HepG2 (cell line): ENCODE data around the gene TOP3B.

Experiments
- BHLHE40 ChIP-seq: IDR thresholded peaks from 2 replicates; pipeline ENCODE4 v1.6.1; 2011; ENCODE audit warnings: low read length, improper control_type of control experiment
- MAFK ChIP-seq, 2 experiments: IDR thresholded peaks in 1 of 2; conservative IDR thresholded peaks in 1 of 2; 2 replicates each; pipeline ENCODE4 v1.6.1; 2011; ENCODE audit warnings: improper control_type of control experiment in 2 of 2, low read length in 2 of 2
- PAF1 ChIP-seq: IDR thresholded peaks from 2 replicates; pipeline ENCODE4 v1.6.1; 2016; ENCODE audit warnings: missing genetic modification reagents, missing compliant biosample characterization
- SAFB2 ChIP-seq: sonication (generic); formaldehyde crosslinking; IDR thresholded peaks from 2 replicates; pipeline ENCODE4 v1.5.1; 2020; ENCODE audit warnings: missing genetic modification reagents, low read depth, mild to moderate bottlenecking, borderline replicate concordance
- TF ChIP-seq, protein P1 (sequence below): sonication (generic); formaldehyde crosslinking; IDR thresholded peaks from 2 replicates; pipeline ENCODE4 v1.5.0; 2020; ENCODE audit warnings: mild to moderate bottlenecking, missing genetic modification reagents, moderate library complexity
- TF ChIP-seq, protein P2 (sequence below): sonication (generic); formaldehyde crosslinking; IDR thresholded peaks from 2 replicates; pipeline ENCODE4 v1.5.1; 2020; ENCODE audit warnings: mild to moderate bottlenecking, missing genetic modification reagents, moderate library complexity

GRCh38 chr22:21971858-21972275, 10.7 kb downstream of the TOP3B start:
- TF ChIP-seq PAF1 (CRISPR knock-in tag) (no peak), MAFK (conservative IDR thresholded peaks at IDR 0.05 in 1 of 2, IDR thresholded peaks at IDR 0.05 in 1 of 2; ENCODE audit: low read length in 2 of 2) (no peak), BHLHE40 (no peak), SAFB2 (CRISPR knock-in tag) (no peak)
- TF ChIP-seq, protein P1, sequence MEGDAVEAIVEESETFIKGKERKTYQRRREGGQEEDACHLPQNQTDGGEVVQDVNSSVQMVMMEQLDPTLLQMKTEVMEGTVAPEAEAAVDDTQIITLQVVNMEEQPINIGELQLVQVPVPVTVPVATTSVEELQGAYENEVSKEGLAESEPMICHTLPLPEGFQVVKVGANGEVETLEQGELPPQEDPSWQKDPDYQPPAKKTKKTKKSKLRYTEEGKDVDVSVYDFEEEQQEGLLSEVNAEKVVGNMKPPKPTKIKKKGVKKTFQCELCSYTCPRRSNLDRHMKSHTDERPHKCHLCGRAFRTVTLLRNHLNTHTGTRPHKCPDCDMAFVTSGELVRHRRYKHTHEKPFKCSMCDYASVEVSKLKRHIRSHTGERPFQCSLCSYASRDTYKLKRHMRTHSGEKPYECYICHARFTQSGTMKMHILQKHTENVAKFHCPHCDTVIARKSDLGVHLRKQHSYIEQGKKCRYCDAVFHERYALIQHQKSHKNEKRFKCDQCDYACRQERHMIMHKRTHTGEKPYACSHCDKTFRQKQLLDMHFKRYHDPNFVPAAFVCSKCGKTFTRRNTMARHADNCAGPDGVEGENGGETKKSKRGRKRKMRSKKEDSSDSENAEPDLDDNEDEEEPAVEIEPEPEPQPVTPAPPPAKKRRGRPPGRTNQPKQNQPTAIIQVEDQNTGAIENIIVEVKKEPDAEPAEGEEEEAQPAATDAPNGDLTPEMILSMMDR (CRISPR knock-in tag) = no peak
- TF ChIP-seq, protein P2, sequence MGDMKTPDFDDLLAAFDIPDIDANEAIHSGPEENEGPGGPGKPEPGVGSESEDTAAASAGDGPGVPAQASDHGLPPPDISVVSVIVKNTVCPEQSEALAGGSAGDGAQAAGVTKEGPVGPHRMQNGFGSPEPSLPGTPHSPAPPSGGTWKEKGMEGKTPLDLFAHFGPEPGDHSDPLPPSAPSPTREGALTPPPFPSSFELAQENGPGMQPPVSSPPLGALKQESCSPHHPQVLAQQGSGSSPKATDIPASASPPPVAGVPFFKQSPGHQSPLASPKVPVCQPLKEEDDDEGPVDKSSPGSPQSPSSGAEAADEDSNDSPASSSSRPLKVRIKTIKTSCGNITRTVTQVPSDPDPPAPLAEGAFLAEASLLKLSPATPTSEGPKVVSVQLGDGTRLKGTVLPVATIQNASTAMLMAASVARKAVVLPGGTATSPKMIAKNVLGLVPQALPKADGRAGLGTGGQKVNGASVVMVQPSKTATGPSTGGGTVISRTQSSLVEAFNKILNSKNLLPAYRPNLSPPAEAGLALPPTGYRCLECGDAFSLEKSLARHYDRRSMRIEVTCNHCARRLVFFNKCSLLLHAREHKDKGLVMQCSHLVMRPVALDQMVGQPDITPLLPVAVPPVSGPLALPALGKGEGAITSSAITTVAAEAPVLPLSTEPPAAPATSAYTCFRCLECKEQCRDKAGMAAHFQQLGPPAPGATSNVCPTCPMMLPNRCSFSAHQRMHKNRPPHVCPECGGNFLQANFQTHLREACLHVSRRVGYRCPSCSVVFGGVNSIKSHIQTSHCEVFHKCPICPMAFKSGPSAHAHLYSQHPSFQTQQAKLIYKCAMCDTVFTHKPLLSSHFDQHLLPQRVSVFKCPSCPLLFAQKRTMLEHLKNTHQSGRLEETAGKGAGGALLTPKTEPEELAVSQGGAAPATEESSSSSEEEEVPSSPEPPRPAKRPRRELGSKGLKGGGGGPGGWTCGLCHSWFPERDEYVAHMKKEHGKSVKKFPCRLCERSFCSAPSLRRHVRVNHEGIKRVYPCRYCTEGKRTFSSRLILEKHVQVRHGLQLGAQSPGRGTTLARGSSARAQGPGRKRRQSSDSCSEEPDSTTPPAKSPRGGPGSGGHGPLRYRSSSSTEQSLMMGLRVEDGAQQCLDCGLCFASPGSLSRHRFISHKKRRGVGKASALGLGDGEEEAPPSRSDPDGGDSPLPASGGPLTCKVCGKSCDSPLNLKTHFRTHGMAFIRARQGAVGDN (CRISPR knock-in tag) = no peak; the same call in 1 of the 2 replicates
